Left lobe of liver (tissue), 2 donors: ENCODE measurements around the gene LIPA. TPM values are rescaled to one million over a fixed set of nuclear protein-coding genes. Genes with fewer than 3 reads are reported as not detected.
"Not testable (repeated sequence)": the region's sequence is repeated elsewhere in the genome, so short reads cannot be mapped to it uniquely, and the experiment has no call there.

Experiments used
- ATAC-seq: fragments of 200-7000 bp; cut with Tn5 transposase; one replicate; pipeline ENCODE4 v1.9.1; 2020; ENCODE audit warnings: mild to moderate bottlenecking, moderate library complexity
- DNase-seq: peaks from one replicate; pipeline ENCODE4 v3.0.0-alpha.2; 2020; ENCODE audit warnings: low spot score
- total RNA-seq: library from RNA; stranded (reverse); gene quantifications from one replicate; pipeline ENCODE4 v1.2.1, GENCODE V29; 2021
- donor health status: DM: no; HTN: no; CAD: no; lungs with moderate emphysema.
- donor health status: DM: no; HTN: yes; CAD: no.

Gene LIPA
- total RNA-seq, 1 donor from 2014 or later, result 53.8 TPM

- ATAC-seq (no peak), DNase-seq (no peak)
Measured at GRCh38 chr10:89171263-89171872, 80.2 kb downstream of the LIPA start.

- not testable (repeated sequence) for DNase-seq, ATAC-seq
Measured at GRCh38 chr10:89168354-89168900, 83.1 kb downstream of the LIPA start.

GRCh38 chr10:89167915-89168314, 83.7 kb downstream of the LIPA start:
- ATAC-seq (no peak), DNase-seq (no peak)

- no peak for DNase-seq
- no peak for ATAC-seq
Measured at GRCh38 chr10:89165923-89166322, 85.7 kb downstream of the LIPA start.

- no peak for DNase-seq
- no peak for ATAC-seq
Measured at GRCh38 chr10:89164920-89165319, 86.7 kb downstream of the LIPA start.

- DNase-seq, result no peak
- peak; percentile 11 for ATAC-seq
Measured at GRCh38 chr10:89164080-89164479, 87.5 kb downstream of the LIPA start.

Other genes starting within 250 kb of the LIPA start
- 0.10 TPM for gene CH25H, start 44.5 kb downstream of the LIPA start, total RNA-seq
- 6.0 TPM for gene IFIT2, start 50.3 kb upstream of the LIPA start, total RNA-seq
- 8.7 TPM for gene IFIT3, start 76.2 kb upstream of the LIPA start, total RNA-seq
- not detected for gene IFIT1B, start 126.3 kb upstream of the LIPA start, total RNA-seq
- gene IFIT1, start 140.8 kb upstream of the LIPA start, total RNA-seq, result 9.6 TPM
- gene IFIT5, start 162.8 kb upstream of the LIPA start, total RNA-seq, result 3.8 TPM